ENCODE data around the gene GPC5.
"Not testable (repeated sequence)": the region's sequence is repeated elsewhere in the genome, so short reads cannot be mapped to it uniquely, and the experiment has no call there.

Gene GPC5

GRCh38 chr13:92602560-92602959, 1204.1 kb downstream of the GPC5 start:
- DNase-seq, result no peak

- no peak for DNase-seq
These were observed 1211.0 kb downstream of the GPC5 start for GRCh38 chr13:92609376-92609775.

DNA sequence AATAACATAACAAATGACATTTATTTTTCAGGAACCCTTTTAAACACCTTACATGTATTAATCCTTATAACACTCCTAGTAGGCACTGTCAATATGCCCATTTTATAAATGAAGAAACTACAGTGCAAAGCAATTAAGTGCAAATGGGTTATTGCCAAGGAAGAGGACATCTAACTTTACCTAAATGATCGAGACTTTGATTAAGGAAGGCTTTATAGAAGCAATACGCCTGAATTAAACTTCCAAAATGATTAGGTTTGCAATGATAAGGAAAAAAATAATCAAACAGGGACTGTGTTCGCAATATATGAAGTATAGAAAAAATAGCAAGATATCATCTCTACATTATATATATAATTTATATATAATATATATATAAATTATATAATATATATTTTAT, 1214.5 kb downstream of the GPC5 start:
- no peak for DNase-seq

DNA sequence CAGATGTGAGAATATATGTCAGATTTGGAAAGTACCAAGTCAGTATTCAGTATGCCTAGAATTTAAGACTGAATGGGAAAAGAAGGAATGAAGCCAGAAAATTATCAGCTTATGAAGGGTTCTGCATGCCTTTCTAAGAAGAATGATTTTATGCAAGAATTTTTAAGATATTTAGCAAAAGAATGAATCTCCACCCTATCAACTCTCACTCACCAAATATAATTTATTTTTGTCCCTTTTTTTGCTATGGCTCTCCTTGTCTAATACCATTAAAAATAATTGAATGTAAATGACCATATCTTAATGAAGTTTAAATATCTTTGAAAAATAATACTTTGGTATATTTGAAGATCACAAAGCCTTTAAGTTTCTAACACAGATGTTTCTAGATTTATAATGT, 1215.5 kb downstream of the GPC5 start:
- DNase-seq, result no peak

DNA sequence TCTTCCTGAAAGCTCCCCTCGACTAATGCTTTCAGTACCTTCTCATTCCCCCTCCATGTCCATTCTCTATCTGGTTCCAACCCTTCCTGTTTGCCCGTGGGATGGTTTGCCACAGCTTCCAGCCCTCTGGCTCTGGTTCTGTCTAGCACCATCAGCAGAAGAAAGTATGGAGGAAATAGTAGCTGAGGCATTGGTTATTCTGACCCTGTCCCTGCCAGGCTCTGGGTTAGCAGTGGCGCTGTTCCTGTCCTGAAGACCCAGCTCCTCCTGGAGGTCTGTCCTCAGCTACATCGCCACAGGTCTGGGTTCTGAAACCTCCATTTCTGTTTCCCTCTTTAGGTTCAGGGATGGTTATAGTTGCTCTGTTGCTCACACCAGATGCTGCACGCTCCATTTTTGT, 1223.6 kb downstream of the GPC5 start:
- no peak for DNase-seq

- no peak for DNase-seq
These were observed 1224.5 kb downstream of the GPC5 start for GRCh38 chr13:92622905-92623304.

DNA sequence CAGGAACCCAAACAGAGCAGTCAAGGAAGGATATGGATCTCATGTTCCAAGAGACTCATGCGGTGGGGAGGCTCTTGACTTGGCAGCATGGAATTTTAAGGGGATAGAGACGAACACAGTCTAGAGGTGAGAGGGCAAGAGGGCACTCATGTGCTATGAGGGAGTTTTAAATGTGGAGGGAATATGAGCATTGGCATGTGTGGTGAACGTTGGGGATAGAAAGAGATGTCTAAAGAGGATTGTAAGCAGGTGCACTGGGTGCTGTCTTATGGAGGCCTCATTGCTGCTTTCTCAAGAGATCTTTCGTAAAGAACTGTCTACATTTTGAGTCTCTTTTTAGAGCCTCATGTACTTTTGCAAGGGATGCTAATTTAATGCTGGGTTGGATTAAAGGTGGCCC, 1227.9 kb downstream of the GPC5 start:
- no peak for DNase-seq

DNA sequence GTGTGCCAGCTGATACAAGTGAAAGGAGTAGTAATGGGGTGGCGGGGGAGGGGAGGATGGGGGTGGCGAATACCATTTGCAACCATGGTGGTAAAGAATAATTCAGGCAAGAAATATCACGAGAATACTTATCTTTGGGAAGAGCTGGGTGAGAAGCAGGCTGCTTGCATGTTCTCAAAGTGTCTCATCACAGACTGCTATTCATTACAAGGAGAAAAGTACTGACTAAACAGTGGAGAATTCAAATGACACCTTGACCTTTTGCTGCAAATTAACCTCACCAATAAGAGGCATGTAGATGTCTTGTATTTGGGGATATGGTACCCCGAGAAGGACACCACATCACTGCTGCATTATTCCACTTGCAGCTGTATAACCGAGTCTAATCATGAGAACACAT, 1242.5 kb downstream of the GPC5 start:
- no peak for DNase-seq

DNA sequence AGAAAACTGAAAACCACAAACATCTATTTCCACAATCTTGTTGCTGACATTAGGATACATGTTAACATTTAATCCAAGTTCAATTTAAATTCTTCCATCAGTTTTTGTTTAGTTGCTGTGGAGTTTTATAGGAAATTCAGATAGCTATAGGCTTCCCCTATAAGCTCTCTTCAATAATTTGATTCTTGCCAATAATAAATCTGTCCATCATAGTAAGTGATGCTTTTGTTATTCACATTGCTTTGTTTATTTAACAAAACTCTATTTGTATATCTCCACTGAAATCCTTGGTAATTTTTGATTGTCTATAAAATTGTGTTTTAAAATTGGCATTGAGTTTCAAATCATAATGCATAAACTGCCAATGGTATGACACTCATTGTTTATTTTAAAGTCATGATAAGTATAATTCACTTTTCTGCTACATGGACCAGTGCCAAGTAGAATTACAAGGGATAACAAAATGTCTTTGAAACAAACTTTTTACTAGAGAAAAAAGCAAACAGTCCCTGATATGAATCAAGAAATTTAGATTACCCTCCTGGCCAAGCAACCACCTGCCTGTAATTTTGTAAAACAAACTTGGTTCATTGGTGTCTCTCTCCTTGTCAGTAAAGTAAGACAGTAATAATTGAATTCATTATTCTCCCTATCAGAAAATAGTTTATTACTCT, 1250.9 kb downstream of the GPC5 start:
- DNase-seq, result no peak

DNA sequence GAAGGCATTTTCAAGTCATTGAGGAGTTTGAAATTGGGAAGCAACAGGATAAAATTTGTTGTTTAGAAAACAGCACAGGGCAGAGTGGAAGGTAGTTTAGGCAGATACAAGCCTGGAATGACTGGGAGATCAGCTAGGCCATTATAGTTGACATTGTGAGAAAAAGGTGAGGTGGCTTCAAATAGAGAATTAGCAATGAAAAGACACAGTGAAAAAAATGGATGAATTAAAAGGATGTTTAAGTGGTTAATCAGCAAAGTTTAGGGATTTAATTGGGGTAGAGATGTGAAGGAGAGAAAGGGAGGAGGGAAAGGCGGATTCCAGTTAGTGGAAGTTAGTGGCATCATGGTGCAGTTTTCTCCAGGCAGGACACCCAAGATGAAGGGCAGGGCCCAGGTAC, 1257.7 kb downstream of the GPC5 start:
- DNase-seq, result no peak

- DNase-seq, result no peak
These were observed 1258.2 kb downstream of the GPC5 start for GRCh38 chr13:92656648-92657047.

GRCh38 chr13:92657565-92657964, 1259.1 kb downstream of the GPC5 start:
- DNase-seq, result no peak

- DNase-seq, result no peak
These were observed 1259.9 kb downstream of the GPC5 start for GRCh38 chr13:92658293-92658692.

DNA sequence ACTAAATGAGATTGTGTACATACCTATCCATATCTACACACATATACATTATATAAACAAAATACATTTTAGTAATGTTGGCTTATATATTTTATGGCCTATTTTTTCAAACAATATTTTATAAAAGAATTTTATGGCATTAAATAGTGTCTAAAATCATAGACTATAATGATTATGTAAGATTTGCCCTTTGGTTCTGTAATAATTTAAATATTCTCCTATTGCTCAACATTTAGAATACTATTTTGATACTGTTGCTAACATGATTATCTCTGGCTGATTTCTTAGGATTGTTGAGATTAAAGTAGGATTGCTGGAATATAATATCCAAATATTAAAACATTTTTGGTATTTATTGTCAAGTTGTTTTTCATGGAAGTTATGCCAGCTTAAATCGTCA, 1263.0 kb downstream of the GPC5 start:
- DNase-seq, result no peak

GRCh38 chr13:92668157-92668556, 1269.7 kb downstream of the GPC5 start:
- no peak for DNase-seq

DNA sequence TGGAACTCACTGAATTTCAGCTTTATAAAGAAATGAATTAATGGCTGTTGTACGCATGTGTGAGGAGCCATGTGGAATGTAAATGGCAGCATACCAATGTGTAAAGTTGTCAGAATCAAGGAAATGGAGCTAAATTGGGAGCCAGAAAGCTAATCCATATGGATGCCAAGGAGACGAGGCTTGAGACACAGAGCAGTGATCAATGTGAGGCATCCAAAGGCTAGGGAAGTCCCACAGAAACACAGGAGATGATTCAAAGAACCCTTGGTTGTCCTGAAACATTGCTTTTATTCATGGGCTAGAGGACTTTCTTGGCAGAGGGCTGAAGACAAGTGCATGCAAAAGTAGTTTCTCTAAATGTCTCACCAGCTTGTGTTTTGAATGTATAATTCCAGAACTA, 1271.7 kb downstream of the GPC5 start:
- no peak for DNase-seq

DNA sequence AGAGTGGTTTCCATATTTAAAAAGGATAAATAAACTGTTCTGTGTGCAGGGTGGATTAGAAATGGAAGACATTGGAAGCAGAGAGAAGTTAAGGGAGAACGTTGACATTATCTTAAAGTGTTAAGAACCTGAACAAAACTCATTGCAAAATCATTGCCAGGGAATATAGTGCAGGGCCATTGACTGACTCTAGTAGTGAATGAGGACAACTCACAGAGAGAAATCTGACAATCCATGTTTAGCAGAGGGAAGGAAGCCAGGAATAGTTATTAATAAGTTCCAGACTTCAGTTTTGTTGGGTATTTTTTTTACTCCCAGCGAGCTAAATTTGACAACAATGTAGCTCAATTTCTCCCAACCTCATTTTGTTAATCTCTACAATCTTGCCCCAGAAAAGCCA, 1273.4 kb downstream of the GPC5 start:
- DNase-seq, result no peak

- DNase-seq, result no peak
These were observed 1277.8 kb downstream of the GPC5 start for GRCh38 chr13:92676246-92676645.

GRCh38 chr13:92677571-92677970, 1279.2 kb downstream of the GPC5 start:
- no peak for DNase-seq

- no peak for DNase-seq
These were observed 1281.2 kb downstream of the GPC5 start for GRCh38 chr13:92679602-92680001.

DNA sequence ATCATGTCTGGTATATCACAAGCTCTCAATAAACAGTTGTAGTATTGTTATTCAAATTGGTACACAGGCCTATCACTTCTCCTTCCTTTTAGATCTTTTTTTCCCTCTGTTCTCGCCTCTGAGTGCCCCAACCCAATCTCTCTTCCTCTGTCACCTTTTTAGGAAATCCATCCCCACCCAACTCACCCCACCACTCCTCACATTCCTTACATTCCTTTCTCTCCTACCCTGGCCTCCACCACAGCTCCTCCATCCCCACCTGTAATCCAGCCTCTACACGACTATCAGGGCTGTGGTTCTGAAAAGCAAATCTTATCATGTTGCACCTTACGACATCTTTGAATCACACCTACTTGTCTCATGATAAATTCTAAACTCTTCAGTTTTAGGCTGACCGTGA, 1282.8 kb downstream of the GPC5 start:
- DNase-seq, result no peak

- DNase-seq, result no peak
These were observed 1284.6 kb downstream of the GPC5 start for GRCh38 chr13:92682832-92683517.

GRCh38 chr13:92694047-92694446, 1295.6 kb downstream of the GPC5 start:
- no peak for DNase-seq

DNA sequence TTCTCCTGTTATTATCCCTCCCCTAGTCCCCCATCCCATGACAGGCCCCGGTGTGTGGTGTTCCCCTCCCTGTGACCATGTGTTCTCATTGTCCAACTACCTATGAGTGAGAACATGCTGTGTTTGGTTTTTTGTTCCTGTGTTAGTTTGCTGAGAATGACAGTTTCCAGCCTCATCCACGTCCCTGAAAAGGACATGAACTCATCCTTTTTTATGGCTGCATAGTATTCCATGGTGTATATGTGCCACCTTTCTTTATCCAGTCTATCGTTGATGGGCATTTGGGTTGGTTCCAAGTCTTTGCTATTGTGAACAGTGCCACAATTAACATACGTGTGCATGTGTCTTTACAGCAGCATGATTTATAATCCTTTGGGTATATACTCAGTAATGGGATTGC, 1297.4 kb downstream of the GPC5 start:
- DNase-seq, result not testable (repeated sequence)

GRCh38 chr13:92716749-92717148, 1318.3 kb downstream of the GPC5 start:
- no peak for DNase-seq

All from CD4-positive, alpha-beta T cell treated with Interleukin-1 beta for 1 hour (primary cell).